Muscle of leg (tissue), 11 donors: Measurements from ENCODE around the gene AGBL1. TPM values are rescaled to one million over a fixed set of nuclear protein-coding genes. Genes with fewer than 3 reads are reported as not detected.
A peak's percentile ranks its signal among the peaks of the same experiment; 100 is the strongest.

Experiments
- DNase-seq: peaks from one replicate; pipeline ENCODE4 v3.0.0; 2013
- H3K27ac ChIP-seq: one replicate; pipeline ENCODE4 v1.5.1; 2013; ENCODE audit warnings: mild to moderate bottlenecking, low read length, control low read depth
- H3K27me3 ChIP-seq: one replicate; pipeline ENCODE4 v1.6.1; 2013; ENCODE audit warnings: low read length; ENCODE audit not compliant: control insufficient read depth, insufficient read depth
- H3K36me3 ChIP-seq: one replicate; pipeline ENCODE4 v1.6.1; 2013; ENCODE audit warnings: low read length; ENCODE audit not compliant: control insufficient read depth, insufficient read depth
- H3K4me1 ChIP-seq: one replicate; pipeline ENCODE4 v1.6.1; 2013; ENCODE audit warnings: low read length; ENCODE audit not compliant: control insufficient read depth, insufficient read depth
- H3K4me3 ChIP-seq: one replicate; pipeline ENCODE4 v1.5.1; 2013; ENCODE audit warnings: low read length, control low read depth
- H3K9me3 ChIP-seq: replicated peaks from 2 replicates; pipeline ENCODE4 v1.6.1; 2013; ENCODE audit warnings: low read depth, low read length; ENCODE audit not compliant: control insufficient read depth
- WGBS: methylation state at CpG from one replicate; pipeline ENCODE4 v1.1.5; 2013; ENCODE audit warnings: missing lambda C conversion rate; ENCODE audit not compliant: insufficient coverage; 5-methylcytosine and 5-hydroxymethylcytosine counted together
- polyA plus RNA-seq, 8 donors: library from polyadenylated mRNA; unstranded; fragments of 120-200 nt; gene quantifications; one replicate each; pipeline versions ENCODE4 v1.2.1 to v1.2.3, GENCODE V29; 2013; ENCODE audit warnings: inconsistent platforms in 1 of 8, low replicate concordance in 1 of 8; ENCODE audit not compliant: insufficient read length in 8 of 8, insufficient read depth in 1 of 8
- total RNA-seq: library from RNA; stranded (reverse); fragments of 120-200 nt; gene quantifications from one replicate; pipeline ENCODE4 v1.2.4, GENCODE V29; 2013

The AGBL1 gene
- total and polyA plus RNA-seq, 9 donors, result 6.0 to 18.1 (median 7.9) TPM

- Histone ChIP-seq H3K9me3 (no peaks in the 10 kb centered on the region), H3K27me3 (no peaks in the 10 kb centered on the region), H3K4me3 (no peak overlapping the region), H3K36me3 (no peaks in the 10 kb centered on the region), H3K27ac (no peak overlapping the region), H3K4me1 (no peaks in the 10 kb centered on the region)
- 74% methylated on average over 4 of the region's 10 CpGs for WGBS
- no peak for DNase-seq
These were observed 799.9 kb downstream of the AGBL1 start for GRCh38 chr15:86879250-86880229.

GRCh38 chr15:86885616-86886015 is 805.9 kb downstream of the AGBL1 start:
- H3K9me3 ChIP-seq, result no peaks in the 10 kb centered on the region
- WGBS, result no CpG with 5 or more reads among the region's 1 CpG
- no peaks in the 10 kb centered on the region for H3K36me3 ChIP-seq
- H3K27ac ChIP-seq, result no peak overlapping the region
- H3K27me3 ChIP-seq, result no peaks in the 10 kb centered on the region
- H3K4me1 ChIP-seq, result no peaks in the 10 kb centered on the region
- no peak overlapping the region for H3K4me3 ChIP-seq
- DNase-seq, result peak; percentile 13

- H3K27me3 ChIP-seq, result no peaks in the 10 kb centered on the region
- H3K36me3 ChIP-seq, result no peaks in the 10 kb centered on the region
- no peak for DNase-seq
- no peak overlapping the region for H3K27ac ChIP-seq
- H3K4me1 ChIP-seq, result no peaks in the 10 kb centered on the region
- H3K9me3 ChIP-seq, result no peaks in the 10 kb centered on the region
- no peak overlapping the region for H3K4me3 ChIP-seq
- 45% methylated on average over 8 of the region's 10 CpGs for WGBS
These were observed 813.2 kb downstream of the AGBL1 start for GRCh38 chr15:86892774-86893449.

GRCh38 chr15:86894269-86894668 is 814.6 kb downstream of the AGBL1 start:
- Histone ChIP-seq H3K36me3 (no peaks in the 10 kb centered on the region), H3K27ac (no peak overlapping the region), H3K4me1 (no peaks in the 10 kb centered on the region), H3K4me3 (no peak overlapping the region), H3K9me3 (no peaks in the 10 kb centered on the region), H3K27me3 (no peaks in the 10 kb centered on the region)
- WGBS, result 42% methylated on average over 3 of the region's 3 CpGs
- DNase-seq, result peak; percentile 41

- DNase-seq, result peak; percentile 20
- Histone ChIP-seq H3K27ac (no peak overlapping the region), H3K4me1 (no peaks in the 10 kb centered on the region), H3K27me3 (no peaks in the 10 kb centered on the region), H3K36me3 (no peaks in the 10 kb centered on the region), H3K4me3 (no peak overlapping the region), H3K9me3 (no peaks in the 10 kb centered on the region)
- WGBS, result no CpG with 5 or more reads among the region's 4 CpGs
These were observed 824.2 kb downstream of the AGBL1 start for GRCh38 chr15:86903642-86904421.

- no peak for DNase-seq
- no peaks in the 10 kb centered on the region for H3K4me1 ChIP-seq
- H3K9me3 ChIP-seq, result no peaks in the 10 kb centered on the region
- no peak overlapping the region for H3K27ac ChIP-seq
- WGBS, result no CpG with 5 or more reads among the region's 3 CpGs
- no peaks in the 10 kb centered on the region for H3K27me3 ChIP-seq
- no peak overlapping the region for H3K4me3 ChIP-seq
- no peaks in the 10 kb centered on the region for H3K36me3 ChIP-seq
These were observed 826.1 kb downstream of the AGBL1 start for GRCh38 chr15:86905625-86906256.

GRCh38 chr15:86906376-86906775 is 826.7 kb downstream of the AGBL1 start:
- Histone ChIP-seq H3K36me3 (no peaks in the 10 kb centered on the region), H3K27ac (no peak overlapping the region), H3K4me3 (no peak overlapping the region), H3K4me1 (no peaks in the 10 kb centered on the region), H3K27me3 (no peaks in the 10 kb centered on the region), H3K9me3 (no peaks in the 10 kb centered on the region)
- no peak for DNase-seq
- no CpG with 5 or more reads among the region's 2 CpGs for WGBS

GRCh38 chr15:86911022-86911421 is 831.4 kb downstream of the AGBL1 start:
- no peak overlapping the region for H3K27ac ChIP-seq
- H3K36me3 ChIP-seq, result no peaks in the 10 kb centered on the region
- no peaks in the 10 kb centered on the region for H3K27me3 ChIP-seq
- no peak overlapping the region for H3K4me3 ChIP-seq
- no peak for DNase-seq
- H3K4me1 ChIP-seq, result peaks cover 5% of the 10 kb centered on the region
- no peaks in the 10 kb centered on the region for H3K9me3 ChIP-seq
- 66% methylated on average over 3 of the region's 5 CpGs for WGBS

GRCh38 chr15:86912661-86913060 is 833.0 kb downstream of the AGBL1 start:
- Histone ChIP-seq H3K27ac (no peak overlapping the region), H3K4me3 (no peak overlapping the region), H3K4me1 (peaks cover 14% of the 10 kb centered on the region), H3K9me3 (no peaks in the 10 kb centered on the region), H3K36me3 (no peaks in the 10 kb centered on the region), H3K27me3 (no peaks in the 10 kb centered on the region)
- WGBS, result no CpG with 5 or more reads among the region's 1 CpG
- no peak for DNase-seq
